ENCODE data around the gene GATA2.

The GATA2 gene

DNA sequence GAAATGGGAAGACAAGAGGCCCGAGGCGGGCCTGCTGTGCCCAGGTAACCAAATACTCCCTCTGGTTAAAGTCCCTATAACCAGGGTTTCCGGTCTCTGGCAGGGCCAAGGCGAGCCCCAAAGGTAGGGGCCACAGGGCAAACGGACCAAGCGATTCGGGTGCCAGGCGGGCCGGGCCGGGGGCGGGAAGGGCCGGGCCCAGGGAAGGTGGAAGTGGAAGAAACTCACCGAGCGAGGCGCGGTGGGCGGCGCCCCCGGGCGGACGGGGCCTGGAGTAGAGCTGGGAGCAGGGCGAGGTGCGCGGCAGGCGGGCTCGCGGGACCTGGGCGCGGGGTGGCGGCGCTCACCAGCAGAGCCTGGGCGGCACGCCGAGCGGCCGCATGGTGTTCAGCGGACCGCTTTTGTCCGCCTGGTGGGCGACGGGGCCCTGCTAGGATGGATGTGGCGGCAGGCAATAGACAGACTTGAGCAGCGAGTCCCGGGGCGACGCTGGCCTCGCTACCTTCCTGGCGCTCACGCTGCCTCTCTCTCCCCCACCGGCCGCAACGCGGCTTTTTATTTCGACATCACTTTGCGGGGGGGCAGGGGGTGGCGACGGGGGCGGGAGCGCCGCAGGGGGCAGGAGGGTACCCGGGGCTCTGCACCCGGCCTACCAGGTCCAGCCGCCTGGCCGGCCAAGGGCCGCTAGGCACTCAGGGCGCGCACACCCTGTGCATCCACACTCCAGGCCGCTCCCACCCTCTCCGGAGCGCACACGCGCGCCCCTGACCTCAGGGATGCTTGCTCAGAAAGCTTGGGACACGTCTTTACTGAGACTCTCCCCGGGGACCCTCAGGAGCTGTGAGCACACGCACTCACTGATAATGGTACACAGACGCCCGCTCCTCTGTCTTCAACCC, at the start of gene GATA2:
Gene GATA2 (minus strand): TSS at position 531 of the 899 bp plus-strand sequence. CDS start 6,170 bp downstream, outside the sequence.
- no peak for DNase-seq

- DNase-seq, result no peak
Measured at GRCh38 chr3:128541246-128541645, 48.2 kb upstream of the GATA2 start.

DNA sequence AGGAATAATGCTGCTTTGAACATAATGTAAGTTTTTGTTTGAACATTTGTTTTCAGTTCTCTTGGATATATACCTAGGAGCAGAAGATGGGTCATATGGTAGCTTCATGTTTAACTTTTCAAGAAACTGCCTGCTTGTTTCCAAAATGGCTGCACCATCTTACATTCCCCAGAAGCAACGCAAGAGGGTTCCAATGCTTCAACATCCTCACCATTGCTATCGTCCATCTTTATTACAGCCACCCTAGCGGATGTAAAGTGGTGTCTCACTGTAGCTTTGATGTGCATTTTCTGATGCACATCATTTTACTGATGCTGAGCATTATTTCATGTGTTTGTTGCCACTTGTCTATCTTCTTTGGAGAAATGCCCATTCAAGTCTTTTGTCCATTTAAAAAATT, 46.4 kb upstream of the GATA2 start:
- DNase-seq, result no peak

DNA sequence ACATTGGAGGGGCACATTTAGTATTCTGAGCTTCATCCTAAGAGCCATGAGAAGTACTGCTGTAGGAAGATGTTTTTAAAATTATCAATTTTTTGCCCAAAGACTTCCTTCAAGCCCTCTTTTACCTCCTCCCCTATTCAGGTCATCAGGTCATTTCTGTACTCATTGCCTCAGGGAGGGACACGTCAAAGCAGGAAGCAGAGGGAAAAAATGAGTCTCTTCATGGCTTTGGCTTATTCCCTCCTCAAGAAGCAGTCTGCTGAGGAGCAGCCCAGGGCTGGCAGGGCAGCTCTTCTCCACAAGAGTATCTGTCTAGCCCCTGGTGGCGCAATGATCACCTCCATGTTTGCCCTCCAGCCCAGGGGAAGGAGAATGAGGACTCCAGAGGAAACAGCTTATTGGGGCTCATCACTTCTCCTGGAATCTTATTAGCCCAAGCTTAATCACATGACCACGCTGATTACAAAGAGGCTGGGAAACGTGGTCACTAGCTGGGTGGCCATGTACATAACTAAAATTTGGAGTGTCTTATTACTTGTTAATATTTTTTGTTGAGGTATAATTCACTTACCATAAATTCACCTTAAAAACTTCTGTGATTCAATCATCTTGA, 44.2 kb upstream of the GATA2 start:
- no peak for DNase-seq

GRCh38 chr3:128532012-128532983, 39.3 kb upstream of the GATA2 start:
- DNase-seq, result no peak

- no peak for DNase-seq
Measured at GRCh38 chr3:128524374-128525299, 31.6 kb upstream of the GATA2 start.

GRCh38 chr3:128523591-128523990, 30.6 kb upstream of the GATA2 start:
- no peak for DNase-seq

DNA sequence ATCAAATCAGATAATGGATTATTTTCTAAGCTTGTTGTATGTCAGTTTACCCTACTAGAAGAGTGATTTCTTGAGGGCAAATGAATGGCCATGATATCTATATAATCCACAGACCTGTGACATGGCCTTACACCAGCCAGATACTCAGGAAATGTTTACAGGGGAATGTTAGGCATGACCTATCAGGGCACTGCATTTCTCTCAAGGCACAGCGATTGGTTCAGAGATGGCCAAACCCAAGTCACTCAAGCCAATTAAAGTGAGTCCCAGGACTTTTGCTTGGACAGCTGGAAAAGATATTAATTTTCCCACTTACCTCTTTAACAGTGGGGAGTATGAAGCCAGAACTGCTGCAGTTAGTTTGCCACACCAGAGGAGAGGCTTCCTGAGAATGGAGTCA, 28.7 kb upstream of the GATA2 start:
- no peak for DNase-seq

GRCh38 chr3:128518587-128519490, 25.8 kb upstream of the GATA2 start:
- DNase-seq, result no peak

DNA sequence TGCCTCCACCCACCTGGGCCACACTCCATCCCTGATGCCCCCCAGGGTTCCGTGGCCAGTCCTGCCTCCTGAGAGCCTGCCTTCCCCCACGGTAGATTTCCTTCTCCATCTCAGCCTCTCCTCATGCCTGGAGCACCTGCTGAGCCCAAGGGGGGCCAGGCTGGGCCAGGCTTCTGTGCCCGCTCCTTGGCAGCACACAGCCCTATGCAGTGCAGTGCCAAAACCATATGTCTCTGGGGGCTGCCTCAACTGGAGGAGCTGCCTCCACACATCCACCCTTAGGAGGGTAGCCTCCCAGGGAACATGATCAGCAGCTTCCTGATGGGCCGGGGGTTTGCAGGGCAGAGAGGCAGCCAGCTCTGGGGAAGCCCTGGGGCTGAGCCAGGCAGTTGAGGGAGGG, 24.6 kb upstream of the GATA2 start:
- no peak for DNase-seq

DNA sequence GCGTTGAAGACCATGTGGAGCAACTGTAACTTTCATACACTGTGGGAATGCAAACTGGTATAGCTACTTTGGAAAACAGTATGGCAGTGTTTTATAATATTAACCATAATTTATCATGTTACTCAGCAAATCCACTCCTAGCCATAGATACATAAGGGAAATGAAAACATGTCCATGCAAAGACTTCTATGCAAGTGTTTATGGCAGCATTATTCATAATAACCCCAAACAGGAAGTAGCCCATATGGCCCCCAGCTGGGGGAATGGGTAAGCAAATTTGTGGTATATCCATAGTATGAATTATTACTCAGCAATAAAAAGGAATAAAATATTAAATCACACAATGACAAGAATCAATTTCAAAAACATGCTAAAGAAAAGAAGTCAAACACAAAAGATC, 23.0 kb upstream of the GATA2 start:
- no peak for DNase-seq

DNA sequence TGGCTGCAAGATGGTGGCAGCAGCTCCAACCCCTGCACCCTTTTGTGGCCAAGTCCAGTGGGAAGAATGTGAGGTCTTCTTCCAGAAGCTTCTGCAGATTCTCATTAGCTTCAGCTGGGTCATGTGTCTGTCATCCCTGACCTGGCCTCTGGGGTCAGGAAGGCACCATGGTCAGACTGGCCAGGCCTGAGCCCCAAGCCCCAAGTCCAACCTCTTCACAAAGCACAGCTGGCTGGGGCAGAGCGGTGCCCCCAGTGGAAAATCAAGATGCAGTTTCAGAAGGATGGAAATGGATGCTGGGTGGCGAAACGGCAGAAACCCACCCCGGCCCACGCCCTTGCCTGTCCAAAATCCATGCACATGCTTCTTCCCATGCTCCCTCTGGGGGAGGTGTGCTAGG, 15.9 kb upstream of the GATA2 start:
- DNase-seq, result no peak

- DNase-seq, result no peak
Measured at GRCh38 chr3:128506754-128507153, 13.8 kb upstream of the GATA2 start.

DNA sequence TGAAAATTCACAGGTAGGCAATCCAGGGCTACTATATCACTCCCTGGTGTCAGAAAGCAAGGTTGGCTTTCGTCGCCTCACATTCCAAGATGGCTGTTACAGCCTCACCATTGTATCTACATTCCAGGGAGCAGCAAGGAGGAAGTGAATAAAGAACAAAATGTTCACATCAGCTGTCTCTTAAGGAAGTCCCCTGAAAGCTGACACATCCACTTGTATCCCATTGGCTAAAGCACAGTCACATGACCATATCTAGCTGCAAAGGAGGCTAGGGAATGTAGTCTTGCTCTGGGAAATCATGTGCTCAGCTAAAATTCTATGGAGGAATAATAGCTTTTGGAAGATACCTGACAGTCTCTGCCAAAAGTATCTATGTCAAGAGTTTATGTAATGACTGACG, 12.8 kb upstream of the GATA2 start:
- no peak for DNase-seq

DNA sequence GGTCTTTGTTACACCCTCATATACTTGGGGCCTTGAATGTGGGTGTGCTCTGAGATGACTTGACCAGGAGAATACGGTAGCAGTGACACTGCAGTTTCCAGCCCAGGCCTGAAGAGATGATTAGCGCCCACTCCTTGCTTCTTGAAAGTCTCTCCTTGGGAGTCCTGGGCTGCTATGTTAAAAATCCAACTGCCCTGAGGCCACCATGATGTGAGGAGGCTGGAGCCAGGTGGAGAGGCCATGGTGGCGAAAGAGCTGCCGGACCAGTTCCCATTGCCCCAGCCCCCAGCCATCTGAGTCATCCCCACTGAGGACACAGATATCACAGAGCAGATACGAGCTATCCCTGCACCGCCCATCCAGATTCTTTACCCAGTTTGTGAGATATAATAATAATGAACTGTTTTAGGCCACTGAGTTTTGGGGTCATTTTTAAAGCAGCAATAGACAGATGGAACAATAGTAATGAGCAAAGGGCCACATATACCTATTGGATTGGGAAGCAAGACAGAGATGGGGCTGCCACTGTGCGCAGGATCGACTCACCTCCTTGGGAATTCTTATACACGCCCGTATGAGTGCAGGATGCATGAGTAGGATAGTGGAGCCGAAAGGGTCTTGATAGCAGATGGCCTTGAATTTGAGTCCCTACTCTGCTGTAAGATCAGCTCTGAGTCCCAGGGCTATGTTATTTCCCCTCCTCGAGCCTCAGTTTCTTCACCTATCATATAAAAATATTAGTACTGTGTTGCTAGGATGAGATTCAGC, 12.1 kb upstream of the GATA2 start:
- DNase-seq, result no peak

DNA sequence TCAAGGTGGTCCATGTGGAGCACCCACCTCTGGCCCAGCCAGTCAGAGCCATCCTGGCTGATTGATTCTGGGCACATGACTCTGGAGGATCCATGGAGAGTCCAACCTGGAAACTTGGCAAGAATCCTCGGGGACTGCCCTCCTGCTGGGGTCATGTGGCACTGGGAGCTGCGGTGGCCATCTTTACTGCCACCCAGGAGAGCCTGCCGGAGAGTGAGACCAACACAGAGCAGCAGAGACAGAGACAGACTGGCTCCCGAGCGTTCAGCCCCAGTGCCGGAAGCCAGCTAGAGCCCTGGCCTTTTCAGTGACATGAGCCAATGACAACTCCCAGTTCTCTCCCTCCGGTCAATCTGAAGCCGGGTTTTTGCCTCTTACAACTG, 11.5 kb upstream of the GATA2 start:
- DNase-seq, result no peak

DNA sequence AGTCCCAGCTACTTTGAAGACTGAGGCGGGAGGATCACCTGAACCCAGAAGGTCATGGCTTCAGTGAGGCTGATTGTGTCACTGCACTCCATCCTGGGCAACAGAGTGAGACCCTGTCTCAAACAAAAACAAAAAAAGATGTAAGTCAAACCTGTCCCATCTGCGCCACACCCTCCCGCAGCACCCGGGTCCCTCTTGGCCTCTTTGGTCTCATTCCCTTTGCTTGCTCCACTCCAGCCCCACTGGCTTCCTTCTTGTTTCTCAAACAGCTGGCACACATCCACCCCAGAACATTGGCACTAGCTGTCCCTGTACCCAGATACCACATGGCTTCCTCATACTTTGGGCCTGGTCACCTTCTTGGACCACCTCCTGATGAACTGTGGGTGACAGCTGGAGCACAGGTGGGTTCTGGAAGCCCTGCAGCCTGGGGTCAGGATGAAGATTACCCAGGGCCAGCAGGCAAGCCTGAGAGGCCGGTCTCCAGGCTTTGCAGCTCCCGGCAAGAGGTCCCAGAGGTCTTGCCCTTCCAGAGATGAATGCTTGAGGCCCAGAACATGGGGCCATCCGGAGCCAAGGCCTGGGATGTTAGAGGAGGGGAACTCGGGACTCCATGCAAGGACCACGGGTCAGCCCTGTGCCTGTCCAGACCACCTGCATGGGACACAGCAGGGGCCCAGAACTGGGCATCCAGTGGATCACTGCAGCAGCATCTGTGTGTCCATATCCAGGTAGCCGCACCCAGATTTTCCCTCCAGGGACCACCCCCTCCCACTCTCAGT, 10.9 kb upstream of the GATA2 start:
- DNase-seq, result no peak

DNA sequence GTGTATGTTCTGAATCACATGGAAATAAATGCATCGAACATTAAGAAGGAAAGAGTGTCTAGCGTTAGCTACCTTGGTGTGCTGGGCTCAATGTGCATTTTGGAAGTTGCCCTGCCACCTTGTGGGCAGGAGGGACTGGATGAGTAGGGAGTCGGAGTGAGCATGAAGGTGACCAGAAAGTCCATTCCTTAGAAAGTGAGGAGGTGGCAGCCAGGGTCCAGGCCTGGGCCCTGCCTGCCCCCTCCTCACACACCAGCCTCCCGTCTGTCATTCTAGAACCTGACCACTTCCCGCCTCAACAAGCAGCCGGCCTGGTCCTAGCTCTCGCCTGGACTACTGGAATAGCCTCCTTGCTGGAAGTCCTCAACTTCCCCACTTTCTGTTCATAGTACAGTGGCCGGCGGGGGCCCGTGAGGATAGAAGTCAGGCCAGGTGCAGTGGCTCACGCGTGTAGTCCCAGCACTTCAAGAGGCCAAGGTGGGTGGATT, 10.2 kb upstream of the GATA2 start:
- DNase-seq, result no peak

DNA sequence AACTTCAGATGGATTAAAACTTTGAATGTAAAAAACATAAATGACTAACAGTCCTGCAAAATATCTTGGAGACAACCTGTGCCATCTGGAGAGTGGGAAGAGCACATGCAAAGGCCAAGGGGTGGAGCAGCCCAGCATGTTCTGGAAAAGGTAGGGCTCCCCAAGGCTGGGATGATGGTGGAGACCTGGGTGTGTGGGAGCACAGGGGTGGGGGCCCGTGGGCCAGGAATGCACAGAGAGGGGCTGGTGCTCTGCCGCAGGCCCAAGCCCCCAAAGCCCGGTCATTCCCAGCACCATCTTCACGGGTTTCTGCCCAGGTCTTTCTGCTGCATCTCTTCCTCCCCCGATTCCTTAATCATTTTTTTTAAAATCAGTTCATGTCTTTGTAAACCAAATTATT, 9.7 kb upstream of the GATA2 start:
- DNase-seq, result no peak

Data from activated CD4-positive, CD25-positive, alpha-beta regulatory T cell treated with anti-CD3 and anti-CD28 coated beads, Interleukin-2, amount 50 U/mL, for 72 hours (primary cell).